Testis (tissue), 2 donors: ENCODE results near the gene KCNMB1.

Experiments
- POLR2A ChIP-seq: fragments of 450-650 bp; IDR thresholded peaks from one replicate; pipeline ENCODE4 v1.6.1; 2017; ENCODE audit warnings: antibody characterized with exemption, mild to moderate bottlenecking, moderate library complexity
- TF ChIP-seq, protein P1 (sequence below), 3 experiments: fragments of 450-650 bp in 2 of 3; fragments of 200-600 bp in 1 of 3; sonication (generic) in 1 of 3; IDR thresholded peaks; one replicate each; pipeline ENCODE4 v1.5.1; 2016 to 2019; ENCODE audit warnings: antibody characterized with exemption in 3 of 3, mild to moderate bottlenecking in 2 of 3, moderate library complexity in 1 of 3

DNA sequence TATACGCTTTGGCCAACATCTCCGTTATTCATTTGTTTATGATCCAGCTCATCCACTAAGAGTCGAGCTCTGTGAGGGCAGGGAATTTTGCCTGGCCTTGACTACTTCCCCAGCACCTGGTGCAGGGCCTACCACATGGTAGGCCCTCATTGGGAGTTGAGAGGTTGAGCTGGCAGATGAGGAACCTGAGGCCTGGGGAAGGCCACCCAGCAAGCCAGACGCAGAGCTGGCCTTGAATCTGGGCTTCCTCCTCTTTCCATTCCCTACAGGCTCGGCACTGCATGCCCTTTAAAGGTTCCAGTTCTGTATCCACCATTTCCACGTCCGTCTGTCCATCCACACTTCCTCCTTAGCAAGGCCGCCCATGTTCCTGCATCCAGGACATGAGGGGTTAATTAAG is 24.2 kb downstream of the KCNMB1 start:
- TF ChIP-seq, protein P1, sequence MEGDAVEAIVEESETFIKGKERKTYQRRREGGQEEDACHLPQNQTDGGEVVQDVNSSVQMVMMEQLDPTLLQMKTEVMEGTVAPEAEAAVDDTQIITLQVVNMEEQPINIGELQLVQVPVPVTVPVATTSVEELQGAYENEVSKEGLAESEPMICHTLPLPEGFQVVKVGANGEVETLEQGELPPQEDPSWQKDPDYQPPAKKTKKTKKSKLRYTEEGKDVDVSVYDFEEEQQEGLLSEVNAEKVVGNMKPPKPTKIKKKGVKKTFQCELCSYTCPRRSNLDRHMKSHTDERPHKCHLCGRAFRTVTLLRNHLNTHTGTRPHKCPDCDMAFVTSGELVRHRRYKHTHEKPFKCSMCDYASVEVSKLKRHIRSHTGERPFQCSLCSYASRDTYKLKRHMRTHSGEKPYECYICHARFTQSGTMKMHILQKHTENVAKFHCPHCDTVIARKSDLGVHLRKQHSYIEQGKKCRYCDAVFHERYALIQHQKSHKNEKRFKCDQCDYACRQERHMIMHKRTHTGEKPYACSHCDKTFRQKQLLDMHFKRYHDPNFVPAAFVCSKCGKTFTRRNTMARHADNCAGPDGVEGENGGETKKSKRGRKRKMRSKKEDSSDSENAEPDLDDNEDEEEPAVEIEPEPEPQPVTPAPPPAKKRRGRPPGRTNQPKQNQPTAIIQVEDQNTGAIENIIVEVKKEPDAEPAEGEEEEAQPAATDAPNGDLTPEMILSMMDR (IDR thresholded peaks at IDR 0.05), result no peak
- TF ChIP-seq POLR2A, result no peak
